ENCODE results near the gene GNPTAB. TPM values are rescaled to one million over a fixed set of nuclear protein-coding genes. Genes with fewer than 3 reads are reported as not detected.

GNPTAB gene
- total and polyA plus RNA-seq, 2 of the 4 experiments (the other 2 are of a cell fraction): 16.0 to 24.2 TPM

DNA sequence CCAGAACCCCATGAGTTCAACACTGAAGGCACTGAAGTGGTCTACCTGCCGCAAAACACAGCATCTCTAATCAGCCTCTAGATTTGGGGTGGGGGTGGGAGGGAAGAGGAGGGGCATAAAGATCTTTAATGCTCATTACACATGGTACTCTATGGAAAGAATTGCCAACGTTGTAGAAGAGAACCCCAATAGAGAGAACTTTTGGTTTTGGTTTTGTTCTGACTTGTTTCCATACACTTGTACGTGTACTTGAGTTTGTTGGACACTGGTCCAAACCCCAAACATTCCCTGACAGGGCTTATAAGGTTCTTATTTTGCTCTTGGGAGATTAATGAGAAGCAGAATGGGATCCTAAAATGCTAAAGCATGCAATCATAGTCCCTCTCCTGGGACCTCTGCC lies 31.0 kb downstream of the GNPTAB start:
- Histone ChIP-seq H3K79me1 (ENCODE audit: low read depth in 1 of 2, low read length in 2 of 2) (peaks cover 3% of the 10 kb centered on the region in 2 experiments; a peak in 3 of 4 replicates), H2BK120ac (ENCODE audit: low read depth, low read length) (no peak overlapping the region), H3K4ac (ENCODE audit: low read depth, low read length) (no peak overlapping the region), H3K56ac (ENCODE audit: extremely low read depth, insufficient read depth, low read length) (no peak overlapping the region), H2AK9ac (replicated peaks; ENCODE audit: low read depth, low read length, poor library complexity) (no peak overlapping the region), H3K4me3 (ENCODE audit: insufficient read depth, low read depth, low read length) (no peak overlapping the region), H3K4me1 (ENCODE audit: control insufficient read depth, insufficient read depth, low read length) (no peaks in the 10 kb centered on the region), H3K14ac (replicated peaks; ENCODE audit: low read depth, low read length) (no peak overlapping the region), H3K9me3 (ENCODE audit: control insufficient read depth, insufficient read depth, low read length) (no peaks in the 10 kb centered on the region), H3K9ac (ENCODE audit: low read depth, low read length) (no peak overlapping the region), H3K36me3 (ENCODE audit: control insufficient read depth, insufficient read depth, low read length) (no peaks in the 10 kb centered on the region), H2AK5ac (ENCODE audit: low read depth, low read length) (no peak overlapping the region), H2BK20ac (ENCODE audit: low read depth, low read length) (no peak overlapping the region), H3K4me2 (ENCODE audit: low read depth, low read length) (no peak overlapping the region), H3K9me1 (ENCODE audit: insufficient read depth, low read length) (no peaks in the 10 kb centered on the region), H2BK5ac (ENCODE audit: low read depth, low read length, poor library complexity, severe bottlenecking) (no peak overlapping the region), H4K20me1 (ENCODE audit: insufficient read depth, low read length) (no peaks in the 10 kb centered on the region), H3K18ac (ENCODE audit: low read depth, low read length) (no peak overlapping the region), H2BK15ac (ENCODE audit: low read depth, low read length) (no peak overlapping the region), H3K23ac (ENCODE audit: low read depth, low read length) (no peak overlapping the region), H3K27me3 (ENCODE audit: control insufficient read depth, insufficient read depth, low read length) (no peaks in the 10 kb centered on the region), H3K27ac (ENCODE audit: insufficient read depth, low read length) (no peak overlapping the region), H4K91ac (ENCODE audit: insufficient read depth, low read depth, low read length) (no peak overlapping the region), H4K5ac (ENCODE audit: low read depth, low read length) (no peak overlapping the region), H4K8ac (ENCODE audit: low read depth in 2 of 2, low read length in 2 of 2) (no peak overlapping the region), H2AFZ (replicated peaks; ENCODE audit: low read length, poor library complexity) (no peak overlapping the region)
- WGBS, 2 experiments (ENCODE audit: extremely low coverage in 2 of 2, insufficient read length in 1 of 2): no CpG with 5 or more reads among the region's 3 CpGs
- TF ChIP-seq, protein P1, sequence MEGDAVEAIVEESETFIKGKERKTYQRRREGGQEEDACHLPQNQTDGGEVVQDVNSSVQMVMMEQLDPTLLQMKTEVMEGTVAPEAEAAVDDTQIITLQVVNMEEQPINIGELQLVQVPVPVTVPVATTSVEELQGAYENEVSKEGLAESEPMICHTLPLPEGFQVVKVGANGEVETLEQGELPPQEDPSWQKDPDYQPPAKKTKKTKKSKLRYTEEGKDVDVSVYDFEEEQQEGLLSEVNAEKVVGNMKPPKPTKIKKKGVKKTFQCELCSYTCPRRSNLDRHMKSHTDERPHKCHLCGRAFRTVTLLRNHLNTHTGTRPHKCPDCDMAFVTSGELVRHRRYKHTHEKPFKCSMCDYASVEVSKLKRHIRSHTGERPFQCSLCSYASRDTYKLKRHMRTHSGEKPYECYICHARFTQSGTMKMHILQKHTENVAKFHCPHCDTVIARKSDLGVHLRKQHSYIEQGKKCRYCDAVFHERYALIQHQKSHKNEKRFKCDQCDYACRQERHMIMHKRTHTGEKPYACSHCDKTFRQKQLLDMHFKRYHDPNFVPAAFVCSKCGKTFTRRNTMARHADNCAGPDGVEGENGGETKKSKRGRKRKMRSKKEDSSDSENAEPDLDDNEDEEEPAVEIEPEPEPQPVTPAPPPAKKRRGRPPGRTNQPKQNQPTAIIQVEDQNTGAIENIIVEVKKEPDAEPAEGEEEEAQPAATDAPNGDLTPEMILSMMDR (conservative IDR thresholded peaks at IDR 0.05; ENCODE audit: low read depth, low read length): no peak
- no peak for TF ChIP-seq FOS (IDR thresholded peaks at IDR 0.05; ENCODE audit: low read depth, low read length)
- TF ChIP-seq, protein P2, sequence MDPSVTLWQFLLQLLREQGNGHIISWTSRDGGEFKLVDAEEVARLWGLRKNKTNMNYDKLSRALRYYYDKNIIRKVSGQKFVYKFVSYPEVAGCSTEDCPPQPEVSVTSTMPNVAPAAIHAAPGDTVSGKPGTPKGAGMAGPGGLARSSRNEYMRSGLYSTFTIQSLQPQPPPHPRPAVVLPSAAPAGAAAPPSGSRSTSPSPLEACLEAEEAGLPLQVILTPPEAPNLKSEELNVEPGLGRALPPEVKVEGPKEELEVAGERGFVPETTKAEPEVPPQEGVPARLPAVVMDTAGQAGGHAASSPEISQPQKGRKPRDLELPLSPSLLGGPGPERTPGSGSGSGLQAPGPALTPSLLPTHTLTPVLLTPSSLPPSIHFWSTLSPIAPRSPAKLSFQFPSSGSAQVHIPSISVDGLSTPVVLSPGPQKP (IDR thresholded peaks at IDR 0.05; ENCODE audit: borderline replicate concordance, low read depth, low read length): no peak
- no peak for TF ChIP-seq RFX5 (IDR thresholded peaks at IDR 0.05; ENCODE audit: low read depth, low read length)
- TF ChIP-seq, protein P3, sequence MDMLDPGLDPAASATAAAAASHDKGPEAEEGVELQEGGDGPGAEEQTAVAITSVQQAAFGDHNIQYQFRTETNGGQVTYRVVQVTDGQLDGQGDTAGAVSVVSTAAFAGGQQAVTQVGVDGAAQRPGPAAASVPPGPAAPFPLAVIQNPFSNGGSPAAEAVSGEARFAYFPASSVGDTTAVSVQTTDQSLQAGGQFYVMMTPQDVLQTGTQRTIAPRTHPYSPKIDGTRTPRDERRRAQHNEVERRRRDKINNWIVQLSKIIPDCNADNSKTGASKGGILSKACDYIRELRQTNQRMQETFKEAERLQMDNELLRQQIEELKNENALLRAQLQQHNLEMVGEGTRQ (IDR thresholded peaks at IDR 0.05; ENCODE audit: low read depth, low read length): no peak
- TF ChIP-seq SMC3 (IDR thresholded peaks at IDR 0.05; ENCODE audit: low read depth, low read length): no peak
- no peak for TF ChIP-seq RCOR1 (IDR thresholded peaks at IDR 0.05; ENCODE audit: insufficient replicate concordance, low read length)
- no peak for TF ChIP-seq MAFK (IDR thresholded peaks at IDR 0.05; ENCODE audit: low read depth, low read length)
- no peak for TF ChIP-seq NFE2L2 (IDR thresholded peaks at IDR 0.05; ENCODE audit: low read depth, low read length)
- TF ChIP-seq MAZ (IDR thresholded peaks at IDR 0.05; ENCODE audit: borderline replicate concordance, low read depth, low read length): no peak
- no peak for TF ChIP-seq CEBPB (IDR thresholded peaks at IDR 0.05; ENCODE audit: low read depth, low read length)
- no peak for TF ChIP-seq CHD1 (IDR thresholded peaks at IDR 0.05; ENCODE audit: low read depth, low read length)
- TF ChIP-seq POLR2A (IDR thresholded peaks at IDR 0.05; ENCODE audit: low read depth, low read length): no peak
- no peak for TF ChIP-seq MXI1 (IDR thresholded peaks at IDR 0.05; ENCODE audit: borderline replicate concordance, low read depth, low read length)
- TF ChIP-seq BHLHE40 (IDR thresholded peaks at IDR 0.05; ENCODE audit: low read depth, low read length): no peak
- no peak for TF ChIP-seq RAD21 (IDR thresholded peaks at IDR 0.05; ENCODE audit: low read length)
- intact Hi-C loops (cut with micrococcal nuclease): no loop called here
- ChIA-PET CTCF (no interaction called here), POLR2A (ENCODE audit: unreplicated experiment) (no interaction called here)
- dilution Hi-C loops (cut with HindIII; ENCODE audit: low sequenced_read_pairs, unreplicated experiment): no loop called here
- in situ Hi-C loops (cut with MboI; ENCODE audit: low sequenced_read_pairs): no loop called here
- ATAC-seq (ENCODE audit: low read depth) (no peak), DNase-seq (no peak)
- BruUV-seq (replicated peaks): no TSS peak
